ENCODE data around the gene CSNK1G1. TPM values are rescaled to one million over a fixed set of nuclear protein-coding genes. Genes with fewer than 3 reads are reported as not detected.

Gene CSNK1G1
- total RNA-seq, 1 donor from 2014 or later, result 19.8 TPM

GRCh38 chr15:64314456-64314855 lies 41.5 kb downstream of the CSNK1G1 start:
- TF ChIP-seq CTCF (IDR thresholded peaks at IDR 0.05), result no peak
- ATAC-seq (no peak), DNase-seq (no peak)
- no peaks in the 10 kb centered on the region for H3K27me3 ChIP-seq
- H3K4me1 ChIP-seq, result no peaks in the 10 kb centered on the region
- H3K9me3 ChIP-seq, result no peaks in the 10 kb centered on the region
- H3K27ac ChIP-seq, result no peak overlapping the region
- intact Hi-C loops (cut with DNase I), result no loop called here
- H3K36me3 ChIP-seq, result no peaks in the 10 kb centered on the region
- H3K4me3 ChIP-seq, result no peak overlapping the region

- intact Hi-C loops (cut with DNase I), result no loop called here
- Histone ChIP-seq H3K4me3 (no peak overlapping the region), H3K27ac (no peak overlapping the region)
Observed at GRCh38 chr15:64311566-64311965, 44.4 kb downstream of the CSNK1G1 start.

GRCh38 chr15:64310036-64310435 lies 45.9 kb downstream of the CSNK1G1 start:
- DNase-seq (no peak), ATAC-seq (no peak)
- Histone ChIP-seq H3K4me1 (no peaks in the 10 kb centered on the region), H3K27ac (no peak overlapping the region), H3K9me3 (no peaks in the 10 kb centered on the region), H3K36me3 (no peaks in the 10 kb centered on the region), H3K4me3 (no peak overlapping the region), H3K27me3 (no peaks in the 10 kb centered on the region)
- intact Hi-C loops (cut with DNase I), result no loop called here
- no peak for TF ChIP-seq CTCF (IDR thresholded peaks at IDR 0.05)

More at GRCh38 chr15:64311566-64311965, 44.4 kb downstream of the CSNK1G1 start:
- Histone ChIP-seq H3K9me3 (no peaks in the 10 kb centered on the region), H3K36me3 (no peaks in the 10 kb centered on the region), H3K4me1 (no peaks in the 10 kb centered on the region), H3K27me3 (no peaks in the 10 kb centered on the region)
- no peak for DNase-seq
- TF ChIP-seq CTCF (IDR thresholded peaks at IDR 0.05), result no peak
- ATAC-seq, result no peak

GRCh38 chr15:64305261-64305660 lies 50.7 kb downstream of the CSNK1G1 start:
- Histone ChIP-seq H3K4me3 (no peak overlapping the region), H3K27me3 (no peaks in the 10 kb centered on the region), H3K36me3 (peaks cover 1% of the 10 kb centered on the region), H3K27ac (no peak overlapping the region), H3K9me3 (no peaks in the 10 kb centered on the region), H3K4me1 (no peaks in the 10 kb centered on the region)
- DNase-seq (no peak), ATAC-seq (no peak)
- no peak for TF ChIP-seq CTCF (IDR thresholded peaks at IDR 0.05)
- intact Hi-C loops (cut with DNase I), result no loop called here

GRCh38 chr15:64289550-64289949 lies 66.4 kb downstream of the CSNK1G1 start:
- no peaks in the 10 kb centered on the region for H3K36me3 ChIP-seq
- no peaks in the 10 kb centered on the region for H3K9me3 ChIP-seq
- no peak for ATAC-seq
- no peak for TF ChIP-seq CTCF (IDR thresholded peaks at IDR 0.05)
- no peaks in the 10 kb centered on the region for H3K27me3 ChIP-seq
- H3K27ac ChIP-seq, result no peak overlapping the region
- no peak overlapping the region for H3K4me3 ChIP-seq
- intact Hi-C loops (cut with DNase I), result no loop called here
- H3K4me1 ChIP-seq, result no peaks in the 10 kb centered on the region
- no peak for DNase-seq

- H3K4me3 ChIP-seq, result no peak overlapping the region
- intact Hi-C loops (cut with DNase I), result no loop called here
- H3K27me3 ChIP-seq, result no peaks in the 10 kb centered on the region
- DNase-seq (peak; percentile 79), ATAC-seq (peak; percentile 65)
- no peak for TF ChIP-seq CTCF (IDR thresholded peaks at IDR 0.05)
- no peaks in the 10 kb centered on the region for H3K36me3 ChIP-seq
- no peaks in the 10 kb centered on the region for H3K4me1 ChIP-seq
- no peaks in the 10 kb centered on the region for H3K9me3 ChIP-seq
- H3K27ac ChIP-seq, result no peak overlapping the region
Observed at GRCh38 chr15:64288999-64289398, 67.0 kb downstream of the CSNK1G1 start.

All from upper lobe of right lung (tissue), 1 donor.